ENCODE data around the gene GBF1. TPM values are rescaled to one million over a fixed set of nuclear protein-coding genes. Genes with fewer than 3 reads are reported as not detected.

GBF1 gene
- total RNA-seq, 1 experiment from 2014 or later: 23.7 TPM

GRCh38 chr10:102381983-102382382, 136.7 kb downstream of the GBF1 start:
- Mint-ChIP-seq H3K4me3 (no peak overlapping the region), H3K36me3 (ENCODE audit: insufficient read depth in 1 of 3, low read depth in 3 of 3) (peaks cover 6 to 24% (median 12%) of the 10 kb centered on the region in 3 experiments)

More at GRCh38 chr10:102381983-102382382, 136.7 kb downstream of the GBF1 start:
- Mint-ChIP-seq H3K27ac (no peak overlapping the region), H3K27me3 (ENCODE audit: low read depth) (no peaks in the 10 kb centered on the region), H3K4me1 (no peaks in the 10 kb centered on the region), H3K9me3 (no peaks in the 10 kb centered on the region)
- no peak overlapping the region for H2AK5ac ChIP-seq (ENCODE audit: insufficient read length, low read length)
- H3K4me1 ChIP-seq (ENCODE audit: insufficient read depth, low read length): no peaks in the 10 kb centered on the region
- H3K4ac ChIP-seq (ENCODE audit: low read depth, low read length): no peak overlapping the region
- no peak overlapping the region for H3K18ac ChIP-seq (ENCODE audit: insufficient read length, low read depth, low read length)
- no peak overlapping the region for H2AFZ ChIP-seq (ENCODE audit: low read length)
- H3K79me2 ChIP-seq (ENCODE audit: insufficient read depth, low read length): no peaks in the 10 kb centered on the region
- TF ChIP-seq CTCF (conservative IDR thresholded peaks at IDR 0.05): no peak
- H2BK20ac ChIP-seq (ENCODE audit: low read depth, low read length, poor library complexity, severe bottlenecking): no peak overlapping the region
- no peak overlapping the region for H3K9ac ChIP-seq (ENCODE audit: extremely low read depth, insufficient read length, low read length)
- no peak overlapping the region for H2BK12ac ChIP-seq (ENCODE audit: insufficient read length, low read depth, low read length)
- H3K9me3 ChIP-seq (ENCODE audit: control insufficient read depth, low read depth, low read length): no peaks in the 10 kb centered on the region
- H3K27ac ChIP-seq (ENCODE audit: insufficient read length, low read depth, low read length): no peak overlapping the region
- H2BK5ac ChIP-seq (ENCODE audit: insufficient read length, low read length): no peak overlapping the region
- H4K8ac ChIP-seq (replicated peaks; ENCODE audit: insufficient read length, low read depth, low read length): no peak overlapping the region
- no peak overlapping the region for H3K4me2 ChIP-seq (ENCODE audit: insufficient read depth, insufficient read length, low read length)
- no peak overlapping the region for H4K91ac ChIP-seq (ENCODE audit: insufficient read length, low read depth, low read length)
- no peak overlapping the region for H2BK120ac ChIP-seq (ENCODE audit: low read depth, low read length, poor library complexity, severe bottlenecking)
- no peaks in the 10 kb centered on the region for H3K27me3 ChIP-seq (ENCODE audit: insufficient read depth, low read length)
- no peak for DNase-seq
- H4K20me1 ChIP-seq (ENCODE audit: control insufficient read depth, insufficient read depth, insufficient read length): no peaks in the 10 kb centered on the region
- H3K14ac ChIP-seq (ENCODE audit: insufficient read depth, low read length): no peak overlapping the region
- no peak overlapping the region for H3K23ac ChIP-seq (ENCODE audit: insufficient read length, low read depth, low read length)
- no peak overlapping the region for H2BK15ac ChIP-seq (ENCODE audit: low read depth, low read length)
- WGBS (ENCODE audit: extremely low coverage, insufficient read length, low lambda C conversion rate): no CpG with 5 or more reads among the region's 9 CpGs
- no peaks in the 10 kb centered on the region for H3K79me1 ChIP-seq (ENCODE audit: insufficient read depth, low read depth, low read length, poor library complexity, severe bottlenecking)
- H3T11ph ChIP-seq (ENCODE audit: low read length): no peak overlapping the region
- no peak overlapping the region for H3K56ac ChIP-seq (ENCODE audit: insufficient read length, low read depth, low read length)
- no peaks in the 10 kb centered on the region for H3K23me2 ChIP-seq (ENCODE audit: insufficient read length, low read depth, low read length, poor library complexity, severe bottlenecking)
- H4K5ac ChIP-seq (ENCODE audit: insufficient read length, low read depth, low read length): no peak overlapping the region
